Endothelial cell of umbilical vein (primary cell): ENCODE results near the gene CDX1. TPM values are rescaled to one million over a fixed set of nuclear protein-coding genes. Genes with fewer than 3 reads are reported as not detected.

Experiments
- BruUV-seq: library from RNA; stranded (reverse); fragments of 400-500 nt; replicated peaks from 2 replicates; lab custom pipeline; 2021; lab: Mats Ljungman, UMichigan
- CTCF ChIA-PET: fragments of 300-600, 350-600 bp; sonication (Branson Sonifier 250); formaldehyde crosslinking; loops from one replicate; lab custom pipeline; 2021; ENCODE audit warnings: antibody characterized with exemption, inconsistent platforms; lab: Charles Lee
- POLR2A ChIA-PET: fragments of 300-600, 350-600 bp; sonication (Branson Sonifier 250); formaldehyde crosslinking; loops from one replicate; lab custom pipeline; 2021; ENCODE audit warnings: antibody characterized with exemption, inconsistent platforms; lab: Charles Lee
- DNase-seq: peaks from one replicate; pipeline ENCODE4 v3.0.0-alpha.2; 2011; ENCODE audit warnings: low read depth, low spot score
- FAIRE-seq: peaks from 2 replicates; lab custom pipeline; 2011; peaks lifted over from hg19 to GRCh38; lab: Jason Lieb, UNC
- H2AFZ ChIP-seq: 2 replicates; pipeline ENCODE4 v1.6.0; 2012; ENCODE audit warnings: low read depth, low read length, control low read depth, inconsistent platforms
- H3K27ac ChIP-seq: 2 replicates; pipeline ENCODE4 v1.5.1; 2011; ENCODE audit warnings: low read depth, mild to moderate bottlenecking, control low read depth, low read length, moderate library complexity; ENCODE audit not compliant: insufficient read depth
- H3K27me3 ChIP-seq, 2 experiments: 2 replicates each; pipeline versions ENCODE4 v1.6.0 to v1.6.1; 2011; ENCODE audit warnings: low read length in 2 of 2, mixed read lengths in 1 of 2; ENCODE audit not compliant: control insufficient read depth in 2 of 2, insufficient read depth in 2 of 2
- H3K36me3 ChIP-seq, 2 experiments: 2 replicates in 1 of 2; 3 replicates in 1 of 2; pipeline ENCODE4 v1.5.1; 2011; ENCODE audit warnings: low read length in 2 of 2, mild to moderate bottlenecking in 1 of 2, moderate library complexity in 1 of 2; ENCODE audit not compliant: control insufficient read depth in 2 of 2, insufficient read depth in 2 of 2; ENCODE audit errors: extremely low read depth in 1 of 2
- H3K4me1 ChIP-seq: 3 replicates; pipeline ENCODE4 v1.5.1; 2011; ENCODE audit warnings: mild to moderate bottlenecking, low read length; ENCODE audit not compliant: control insufficient read depth, insufficient read depth; ENCODE audit errors: extremely low read depth
- H3K4me2 ChIP-seq: 2 replicates; pipeline ENCODE4 v1.6.1; 2011; ENCODE audit warnings: low read length, control low read depth, mixed read lengths; ENCODE audit not compliant: insufficient read depth
- H3K4me3 ChIP-seq, 3 experiments: fragments of 200-600 bp in 1 of 3; sonication (generic), shearing (Covaris generic) in 1 of 3; replicated peaks in 1 of 3; 2 replicates each; pipeline ENCODE4 v1.5.1; 2011 to 2016; ENCODE audit warnings: control low read depth in 3 of 3, low read length in 3 of 3, mild to moderate bottlenecking in 2 of 3, inconsistent platforms in 1 of 3, low read depth in 1 of 3, moderate library complexity in 1 of 3; ENCODE audit not compliant: insufficient read depth in 1 of 3
- H3K79me2 ChIP-seq: 2 replicates; pipeline ENCODE4 v1.6.0; 2012; ENCODE audit warnings: low read length, inconsistent platforms; ENCODE audit not compliant: control insufficient read depth, insufficient read depth
- H3K9ac ChIP-seq: replicated peaks from 2 replicates; pipeline ENCODE3; 2011; ENCODE audit warnings: low read length, control low read depth; ENCODE audit not compliant: insufficient read depth; ENCODE audit errors: extremely low read depth
- H3K9me1 ChIP-seq: replicated peaks from 3 replicates; pipeline ENCODE4 v1.6.0; 2011; ENCODE audit warnings: mild to moderate bottlenecking, low read length; ENCODE audit not compliant: control insufficient read depth, insufficient read depth; ENCODE audit errors: extremely low read depth
- H3K9me3 ChIP-seq: replicated peaks from 2 replicates; pipeline ENCODE4 v1.5.1; 2012; ENCODE audit warnings: low read length, inconsistent platforms; ENCODE audit not compliant: control insufficient read depth, insufficient read depth
- H4K20me1 ChIP-seq: replicated peaks from 2 replicates; pipeline ENCODE3; 2011; ENCODE audit warnings: mild to moderate bottlenecking, low read length; ENCODE audit not compliant: control insufficient read depth, insufficient read depth; ENCODE audit errors: extremely low read depth
- CTCF ChIP-seq, 2 donors: IDR thresholded peaks; 1 replicate in 1 of 2; 2 replicates in 1 of 2; pipeline ENCODE4 v1.5.1; 2011; ENCODE audit warnings: low read length in 2 of 2, mild to moderate bottlenecking in 2 of 2, moderate library complexity in 2 of 2, control low read depth in 1 of 2, inconsistent platforms in 1 of 2, low read depth in 1 of 2; ENCODE audit not compliant: insufficient read depth in 1 of 2; ENCODE audit errors: extremely low read depth in 1 of 2
- EZH2 ChIP-seq: IDR thresholded peaks from 2 replicates; pipeline ENCODE4 v1.6.1; 2012; ENCODE audit warnings: borderline replicate concordance, low read depth, mild to moderate bottlenecking, moderate library complexity, low read length, inconsistent platforms; ENCODE audit not compliant: severe bottlenecking
- FOS ChIP-seq: IDR thresholded peaks from 2 replicates; pipeline ENCODE4 v1.6.1; 2011; ENCODE audit warnings: mild to moderate bottlenecking, low read length, moderate library complexity, borderline replicate concordance; ENCODE audit not compliant: insufficient read depth
- GATA2 ChIP-seq: IDR thresholded peaks from 2 replicates; pipeline ENCODE4 v1.7.0; 2011; ENCODE audit warnings: low read depth, mild to moderate bottlenecking, moderate library complexity, mixed read lengths, low read length; ENCODE audit not compliant: insufficient read length, insufficient read depth
- JUN ChIP-seq: IDR thresholded peaks from 2 replicates; pipeline ENCODE4 v1.6.1; 2011; ENCODE audit warnings: borderline replicate concordance, low read depth; ENCODE audit not compliant: insufficient read length, insufficient read depth
- MAX ChIP-seq: IDR thresholded peaks from 2 replicates; pipeline ENCODE4 v1.6.1; 2011; ENCODE audit not compliant: insufficient read depth, insufficient read length
- MYC ChIP-seq: IDR thresholded peaks from one replicate; pipeline ENCODE4 v1.6.1; 2011; ENCODE audit warnings: mild to moderate bottlenecking, low read depth, low read length
- POLR2A ChIP-seq: IDR thresholded peaks from 2 replicates; pipeline ENCODE4 v1.6.1; 2012; ENCODE audit warnings: low read depth, mild to moderate bottlenecking, control low read depth, low read length
- POLR2AphosphoS5 ChIP-seq: IDR thresholded peaks from 2 replicates; pipeline ENCODE4 v1.6.1; 2012; ENCODE audit warnings: low read depth, mild to moderate bottlenecking, control low read depth, low read length, moderate library complexity; ENCODE audit not compliant: insufficient read depth
- dilution Hi-C: fragments of 300-500 bp; cut with MboI; formaldehyde crosslinking; loops from one replicate; pipeline ENCODE4 v1.15.0; 2019; ENCODE audit warnings: low sequenced_read_pairs; ENCODE audit not compliant: extremely low pct_ligation_motif_present
- intact Hi-C: fragments of 100-400 bp; cut with micrococcal nuclease; formaldehyde crosslinking; loops from one replicate; pipeline ENCODE4 v1.10.0; 2022
- polyA plus RNA-seq, 4 experiments: library from polyadenylated mRNA; depleted of rRNA in 3 of 4; stranded (reverse) in 3 of 4; unstranded in 1 of 4; fragments of >200 nt; gene quantifications; 2 replicates each; pipeline versions ENCODE4 v1.2.1 to v1.2.3, GENCODE V29; 2011 to 2012; ENCODE audit warnings: missing spikeins in 1 of 4
- total RNA-seq: library from RNA; stranded (reverse); gene quantifications from 2 replicates; pipeline ENCODE4 v1.2.3, GENCODE V29; 2021

Gene CDX1
- total and polyA plus RNA-seq, 2 donors (not counting 3 experiments of a cell fraction or from before 2014, with no cell fraction given): not detected

- dilution Hi-C loops: no loop called here
- intact Hi-C loops: no loop called here
- no peak overlapping the region for H3K9ac ChIP-seq
- no peak overlapping the region for H3K27ac ChIP-seq
- BruUV-seq: no TSS peak
- H3K36me3 ChIP-seq: no peaks in the 10 kb centered on the region
- H3K4me3 ChIP-seq: no peak overlapping the region
- DNase-seq (no peak), FAIRE-seq (no peak)
- no peak overlapping the region for H2AFZ ChIP-seq
- no peak overlapping the region for H3K4me2 ChIP-seq
- H3K9me3 ChIP-seq: no peaks in the 10 kb centered on the region
- CTCF ChIA-PET: interaction anchor here (3.1 kb wide), 1 partner anchor 10 kb away, joined by 10 read pairs; no protein-coding TSS in a partner anchor
- H3K4me1 ChIP-seq: no peaks in the 10 kb centered on the region
- no peaks in the 10 kb centered on the region for H4K20me1 ChIP-seq
- no peaks in the 10 kb centered on the region for H3K79me2 ChIP-seq
- POLR2A ChIA-PET: no interaction called here
- no peak for TF ChIP-seq MAX
- no peak for TF ChIP-seq CTCF (IDR thresholded peaks at IDR 0.05; ENCODE audit: extremely low read depth in 1 of 2, insufficient read depth in 1 of 2, low read depth in 1 of 2, low read length in 2 of 2)
- no peak for TF ChIP-seq MYC
- TF ChIP-seq POLR2A: no peak
- TF ChIP-seq POLR2AphosphoS5: no peak
- TF ChIP-seq JUN: no peak
- TF ChIP-seq FOS: no peak
- TF ChIP-seq EZH2: no peak
- TF ChIP-seq GATA2: no peak
- H3K9me1 ChIP-seq: no peaks in the 10 kb centered on the region
- H3K27me3 ChIP-seq: peaks cover 27 to 41% of the 10 kb centered on the region in 2 experiments
Observed at GRCh38 chr5:150184990-150185912, 18.7 kb downstream of the CDX1 start.
